ENCODE results near the gene ENDOG.

GRCh38 chr9:128845186-128845931, 27.1 kb downstream of the ENDOG start:
- TF ChIP-seq CTCF (IDR thresholded peaks at IDR 0.05): no peak
- no peak for TF ChIP-seq POLR2AphosphoS5 (IDR thresholded peaks at IDR 0.05; ENCODE audit: insufficient read depth in 1 of 2, low read depth in 1 of 2)
